Right ventricle myocardium inferior (tissue), 1 donor: ENCODE results near the gene DARS2. TPM values are rescaled to one million over a fixed set of nuclear protein-coding genes. Genes with fewer than 3 reads are reported as not detected.
A peak's percentile ranks its signal among the peaks of the same experiment; 100 is the strongest.
"Not testable (repeated sequence)": the region's sequence is repeated elsewhere in the genome, so short reads cannot be mapped to it uniquely, and the experiment has no call there.

Experiments used
- ATAC-seq: fragments of 200-7000 bp; cut with Tn5 transposase; one replicate; pipeline ENCODE4 v1.9.1; 2020; ENCODE audit warnings: mild to moderate bottlenecking, moderate library complexity
- DNase-seq: peaks from one replicate; pipeline ENCODE4 v3.0.0; 2021; ENCODE audit errors: missing footprints
- intact Hi-C: fragments of 100-400 bp; cut with DNase I; formaldehyde crosslinking; loops from one replicate; pipeline ENCODE4 v1.11.0; 2022
- long read RNA-seq: library from polyadenylated mRNA; unstranded; transcript quantifications from one replicate; pipeline ENCODE4 v2.0.0, GENCODE V29; 2021
- total RNA-seq: library from RNA; stranded (reverse); fragmentation: NEBNext Ultra II Directional; extraction: Animal tissue kit (Norgen Biotek cat#: 25700); gene quantifications from one replicate; pipeline ENCODE4 v1.2.1, GENCODE V29; 2021
- donor health status: DM: no; HTN: yes; CAD: no; lungs with severe emphysema.

Gene DARS2
- 13.5 TPM for total RNA-seq
- long read RNA-seq, partial matches to known transcripts: 0 of 6 reads
- long read RNA-seq, other reads (novel, unspliced or antisense): 2 of 6 reads

- intact Hi-C loops: loop anchor here (1.0 to 10.0 kb wide), 4 partner anchors 346 to 1080 kb away; no protein-coding TSS in a partner anchor
- DNase-seq: peak; percentile 98
These were observed at the start of gene DARS2, which contains the start of gene CENPL for GRCh38 chr1:173824315-173825081. DARS2 (plus strand) TSS chr1:173824673; CDS start chr1:173825230, 557 bp downstream. CENPL (minus strand) TSS chr1:173824883; CDS start chr1:173811299, 13,584 bp downstream.

DNA sequence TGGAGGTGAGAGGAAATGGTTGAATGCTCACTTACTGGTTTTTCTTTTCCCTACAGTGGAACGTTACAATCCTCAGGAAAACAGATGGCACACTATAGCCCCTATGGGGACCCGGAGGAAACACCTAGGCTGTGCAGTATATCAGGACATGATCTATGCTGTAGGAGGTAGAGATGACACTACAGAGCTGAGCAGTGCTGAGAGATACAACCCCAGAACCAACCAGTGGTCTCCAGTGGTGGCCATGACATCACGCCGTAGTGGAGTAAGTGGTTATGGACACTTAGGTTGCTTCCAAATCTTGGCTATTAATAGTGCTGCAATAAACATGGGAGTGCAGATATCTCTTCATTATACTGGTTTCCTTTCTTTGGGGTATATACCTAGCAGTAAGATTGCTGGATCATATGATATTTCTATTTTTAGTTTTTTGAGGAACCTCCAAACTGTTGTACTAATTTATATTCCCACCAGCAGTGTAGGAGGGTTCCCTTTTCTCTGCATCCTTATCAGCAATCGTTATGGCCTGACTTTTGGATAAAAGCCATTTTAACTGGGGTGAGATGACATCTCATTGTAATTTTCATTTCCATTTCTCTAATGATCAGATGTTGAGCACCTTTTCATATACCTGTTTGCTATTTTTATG is 48.8 kb upstream of the DARS2 start:
- intact Hi-C loops: loop anchor here (5.0 kb wide), 1 partner anchor 343 kb away; no protein-coding TSS in a partner anchor
- ATAC-seq (no peak), DNase-seq (no peak)

More at GRCh38 chr1:173824315-173825081, at the start of gene DARS2, which contains the start of gene CENPL:
- peak; percentile 99 for ATAC-seq

GRCh38 chr1:173779936-173780335 is 44.5 kb upstream of the DARS2 start:
- DNase-seq (no peak), ATAC-seq (no peak)
- intact Hi-C loops: loop anchor here (5.0 kb wide), 1 partner anchor 348 kb away; no protein-coding TSS in a partner anchor

GRCh38 chr1:173784997-173785396 is 39.5 kb upstream of the DARS2 start:
- no peak for DNase-seq
- no peak for ATAC-seq
- intact Hi-C loops: no loop called here

GRCh38 chr1:173789841-173790240 is 34.6 kb upstream of the DARS2 start:
- ATAC-seq (no peak), DNase-seq (no peak)
- intact Hi-C loops: no loop called here

- intact Hi-C loops: no loop called here
- DNase-seq: no peak
- ATAC-seq: no peak
These were observed 26.4 kb upstream of the DARS2 start for GRCh38 chr1:173798078-173798477.

DNA sequence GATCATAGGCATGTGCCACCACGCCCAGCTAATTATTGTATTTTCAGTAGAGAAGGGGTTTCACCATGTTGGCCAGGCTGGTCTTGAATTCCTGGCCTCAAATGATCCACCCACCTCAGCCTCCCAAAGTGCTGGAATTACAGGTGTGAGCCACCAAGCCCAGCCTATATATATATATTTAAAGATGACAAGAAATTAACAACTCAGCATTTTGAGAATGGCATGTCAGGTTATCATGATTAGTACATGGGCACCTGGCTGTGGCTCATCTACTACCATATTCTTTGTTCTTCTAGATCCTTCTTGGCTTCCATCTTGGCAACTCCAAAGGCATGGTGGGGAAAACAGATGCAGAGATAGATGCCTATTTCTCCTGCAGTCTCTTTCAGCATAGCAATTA is 24.5 kb upstream of the DARS2 start:
- DNase-seq, ATAC-seq, intact Hi-C loops: not testable (repeated sequence)

DNA sequence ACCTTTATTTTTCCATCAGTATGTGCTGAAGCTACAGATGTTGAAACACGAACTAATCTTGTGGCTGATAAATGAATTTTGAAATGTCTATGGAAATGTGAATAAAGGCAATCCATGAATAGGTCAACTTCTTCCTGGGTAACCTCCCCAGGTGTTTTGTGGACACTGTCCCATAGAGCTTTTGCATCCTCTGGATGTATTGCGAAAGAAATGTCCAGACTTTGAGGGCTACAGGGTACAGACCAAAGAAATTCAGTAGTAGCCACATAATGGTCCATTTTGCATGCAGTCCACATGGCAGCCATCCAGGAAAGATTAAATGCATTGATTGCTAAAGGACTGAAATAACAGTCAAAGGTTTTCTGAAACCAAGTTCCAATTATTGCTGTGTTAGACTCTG is 21.5 kb upstream of the DARS2 start:
- no peak for ATAC-seq
- DNase-seq: no peak
- intact Hi-C loops: no loop called here

DNA sequence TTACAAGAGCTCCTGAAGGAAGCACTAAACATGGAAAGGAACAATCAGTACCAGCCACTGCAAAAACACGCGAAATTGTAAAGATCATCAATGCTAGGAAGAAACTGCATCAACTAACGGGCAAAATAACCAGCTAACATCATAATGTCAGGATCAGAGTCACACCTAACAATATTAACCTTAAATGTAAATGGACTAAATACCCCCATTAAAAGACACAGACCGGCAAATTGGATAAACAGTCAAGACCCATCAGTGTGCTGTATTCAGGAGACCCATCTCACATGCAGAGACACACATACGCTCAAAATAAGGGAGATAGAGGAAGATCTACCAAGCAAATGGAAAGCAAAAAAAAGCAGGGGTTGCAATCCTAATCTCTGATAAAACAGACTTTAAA is 10.8 kb upstream of the DARS2 start:
- intact Hi-C loops, ATAC-seq: not testable (repeated sequence)

DNA sequence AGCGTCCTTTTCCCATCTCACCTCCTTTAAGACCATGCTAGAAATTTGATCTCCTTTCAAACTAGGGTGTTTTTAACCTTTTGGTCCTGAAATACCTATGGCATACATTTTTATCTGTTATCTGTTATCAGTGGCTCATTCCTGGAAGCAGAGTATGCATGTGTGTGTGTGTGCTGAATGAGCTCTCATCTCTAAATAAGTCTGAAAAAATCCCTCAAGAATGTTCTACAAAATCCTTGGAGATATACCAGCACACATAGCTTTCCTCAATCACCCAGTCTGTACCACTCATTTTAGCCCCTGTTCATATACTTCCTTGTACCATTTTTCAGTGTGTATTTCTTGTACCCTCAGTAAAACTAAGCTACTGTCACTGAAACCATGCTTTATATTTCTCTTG is 6.0 kb upstream of the DARS2 start:
- intact Hi-C loops: no loop called here
- ATAC-seq (no peak), DNase-seq (no peak)

More for the DNA sequence above, 10.8 kb upstream of the DARS2 start:
- DNase-seq: not testable (repeated sequence)

GRCh38 chr1:173821680-173822079 is 2.8 kb upstream of the DARS2 start:
- DNase-seq (no peak), ATAC-seq (no peak)
- intact Hi-C loops: loop anchor here (10.0 kb wide), 1 partner anchor 1077 kb away; no protein-coding TSS in a partner anchor

DNA sequence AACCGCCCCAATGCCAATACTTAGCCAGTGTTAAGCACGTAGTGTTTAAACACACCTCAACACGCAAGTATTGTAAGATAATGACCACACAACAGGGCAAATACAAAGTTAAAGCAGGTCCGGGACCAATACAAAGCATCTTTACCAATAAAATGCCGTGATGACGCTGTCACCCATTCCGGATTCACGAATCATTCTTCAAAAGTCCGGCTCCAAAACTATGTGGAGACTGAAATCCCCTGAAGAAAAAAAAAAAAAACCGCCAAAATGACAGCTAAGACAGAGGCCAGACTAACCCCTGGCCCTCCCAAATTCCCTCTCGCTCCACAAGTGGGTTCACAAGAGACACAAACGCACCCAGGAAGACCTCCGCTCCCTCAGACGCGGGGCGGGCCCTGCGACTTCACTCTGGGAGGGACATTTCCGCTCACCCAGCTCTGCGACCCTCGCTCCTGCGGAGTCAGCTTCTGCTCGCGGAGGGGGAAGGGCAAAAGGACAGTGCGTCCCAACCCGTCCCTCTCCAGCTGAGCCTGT is 625 bp upstream of the DARS2 start:
- ATAC-seq: no peak
- intact Hi-C loops: loop anchor here (1.0 to 10.0 kb wide), 4 partner anchors 346 to 1079 kb away; no protein-coding TSS in a partner anchor

DNA sequence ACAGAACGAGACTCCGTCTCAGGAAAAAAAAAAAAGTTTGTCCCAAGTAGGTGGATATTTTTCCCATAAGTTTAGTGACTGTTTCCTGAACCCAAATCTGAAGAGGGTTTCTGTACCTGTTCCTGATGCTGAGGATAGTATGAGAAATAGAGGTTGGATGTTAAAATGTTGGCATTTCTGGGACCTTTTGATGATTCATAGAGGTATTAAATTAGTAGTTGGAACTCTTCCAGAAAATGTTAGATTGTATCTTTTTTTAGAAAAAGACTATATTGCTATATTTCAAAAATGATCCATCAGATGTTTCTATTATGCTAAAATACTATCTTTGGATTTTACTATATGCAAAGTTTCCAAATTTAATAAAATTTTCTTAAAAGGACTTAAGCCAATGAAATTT is 3.1 kb downstream of the DARS2 start:
- DNase-seq: no peak
- intact Hi-C loops: loop anchor here (10.0 kb wide), 1 partner anchor 1083 kb away; no protein-coding TSS in a partner anchor
- no peak for ATAC-seq

More for the DNA sequence above, 625 bp upstream of the DARS2 start:
- DNase-seq: no peak

- ATAC-seq (no peak), DNase-seq (no peak)
- intact Hi-C loops: no loop called here
These were observed 8.3 kb downstream of the DARS2 start for GRCh38 chr1:173832748-173833147.

GRCh38 chr1:173852105-173852504 is 27.6 kb downstream of the DARS2 start:
- intact Hi-C loops: no loop called here
- DNase-seq (no peak), ATAC-seq (no peak)

DNA sequence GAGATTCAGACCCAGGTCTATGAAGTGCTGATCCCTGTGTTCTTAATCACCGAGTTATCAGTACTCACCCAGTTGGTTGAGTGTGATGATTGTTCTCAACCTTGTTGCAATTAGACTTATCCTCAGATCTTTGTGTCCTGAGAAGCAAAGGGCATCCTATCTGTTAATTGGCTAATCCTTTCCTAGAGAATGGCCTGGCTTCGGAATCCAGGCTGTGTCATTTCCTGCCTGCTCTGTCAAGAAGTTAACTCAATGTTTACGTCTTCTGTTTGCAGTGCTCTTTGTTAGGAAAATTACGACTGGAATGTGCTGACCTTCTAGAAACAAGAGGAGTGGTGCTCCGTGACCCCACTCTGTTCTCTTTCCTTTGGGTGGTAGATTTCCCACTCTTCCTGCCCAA is 28.6 kb downstream of the DARS2 start:
- intact Hi-C loops: no loop called here
- DNase-seq (no peak), ATAC-seq (no peak)

DNA sequence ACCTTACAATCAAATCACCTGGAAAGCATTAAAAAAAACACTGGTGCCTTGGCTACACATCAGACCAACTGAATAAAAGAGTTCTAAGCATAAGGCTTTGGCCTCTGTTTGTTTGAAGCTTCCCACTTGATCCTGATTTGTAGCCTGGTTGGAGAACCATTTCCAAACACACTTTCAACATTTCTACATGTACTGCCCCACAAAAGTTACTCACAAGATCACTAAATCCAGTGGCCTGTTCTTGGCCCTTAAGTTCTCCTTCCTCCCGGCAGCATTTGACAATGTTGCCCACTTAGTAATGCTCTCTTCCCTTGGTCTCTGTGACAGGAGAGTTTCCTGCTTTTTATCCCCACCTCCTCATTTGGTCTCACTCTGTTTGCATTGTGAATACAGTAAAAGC is 31.5 kb downstream of the DARS2 start:
- intact Hi-C loops: no loop called here
- ATAC-seq (no peak), DNase-seq (no peak)

DNA sequence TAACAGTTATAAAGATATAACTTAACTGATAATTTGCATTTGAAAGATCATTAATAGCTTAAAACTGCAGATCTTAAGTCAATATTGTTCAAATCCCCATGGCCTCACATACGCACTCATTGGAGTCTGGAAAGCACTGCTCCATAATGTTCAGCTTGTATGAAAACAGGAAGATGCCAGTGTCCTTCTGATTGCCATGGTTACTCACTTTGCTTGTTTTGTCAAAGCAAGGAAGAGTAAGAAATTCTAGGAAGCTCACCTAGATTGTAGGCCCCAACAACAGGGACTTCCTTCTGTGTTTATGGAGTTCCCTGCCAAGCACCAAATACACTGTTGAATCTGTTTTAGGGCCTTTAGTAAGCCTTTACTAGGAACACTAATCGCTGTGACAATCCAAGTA is 32.4 kb downstream of the DARS2 start:
- intact Hi-C loops: no loop called here
- ATAC-seq (no peak), DNase-seq (no peak)

DNA sequence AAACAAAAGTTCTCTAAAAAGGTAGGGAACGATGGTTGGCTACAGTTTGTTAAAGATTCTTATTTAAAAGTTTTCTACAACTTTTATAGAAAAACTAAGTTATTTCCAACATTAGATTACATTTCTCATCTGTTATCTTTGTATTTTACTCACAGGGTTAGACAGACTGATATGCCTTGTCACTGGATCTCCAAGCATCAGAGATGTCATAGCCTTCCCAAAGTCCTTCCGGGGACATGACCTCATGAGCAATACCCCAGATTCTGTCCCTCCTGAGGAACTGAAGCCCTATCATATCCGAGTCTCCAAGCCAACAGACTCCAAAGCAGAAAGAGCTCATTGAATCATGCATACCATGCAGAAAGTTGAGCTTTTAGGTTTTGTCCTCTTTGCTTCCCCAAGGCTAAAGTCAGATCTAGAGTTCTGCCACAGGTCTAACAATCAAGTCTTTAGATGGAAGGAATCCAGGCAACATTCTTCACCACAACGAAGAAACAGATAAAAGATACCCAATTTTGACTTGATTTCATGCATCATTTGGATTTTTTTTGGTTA is 33.0 kb downstream of the DARS2 start:
- intact Hi-C loops: no loop called here
- no peak for ATAC-seq

More for the DNA sequence above, 33.0 kb downstream of the DARS2 start:
- no peak for DNase-seq
